Measurements from ENCODE around the gene CXCL14. TPM values are rescaled to one million over a fixed set of nuclear protein-coding genes. Genes with fewer than 3 reads are reported as not detected.

CXCL14 gene
- total RNA-seq, 1 donor from 2014 or later, result not detected

DNA sequence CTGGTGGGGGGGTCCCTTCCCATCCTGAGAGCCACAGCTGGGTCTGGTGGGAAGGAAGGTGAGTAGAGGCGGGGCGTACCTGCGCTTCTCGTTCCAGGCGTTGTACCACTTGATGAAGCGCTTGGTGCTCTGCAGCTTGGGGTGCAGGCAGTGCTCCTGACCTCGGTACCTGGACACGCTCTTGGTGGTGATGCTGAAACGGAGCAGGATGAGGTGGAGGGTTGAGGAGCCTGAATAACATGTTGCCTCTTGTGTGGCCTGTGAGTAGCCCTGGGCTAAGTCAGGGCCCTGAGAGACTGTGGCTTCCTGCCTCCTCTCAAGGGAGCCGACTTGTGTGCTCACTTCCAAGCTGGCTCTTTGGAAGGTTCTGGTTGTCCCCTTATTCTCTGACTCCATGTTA lies 4.3 kb downstream of the CXCL14 start:
- Mint-ChIP-seq H3K9me3 (ENCODE audit: low read depth) (no peaks in the 10 kb centered on the region), H3K4me1 (ENCODE audit: low read depth) (peaks cover 10% of the 10 kb centered on the region), H3K36me3 (ENCODE audit: low read depth) (no peaks in the 10 kb centered on the region), H3K27me3 (ENCODE audit: low read depth) (peaks cover 38% of the 10 kb centered on the region), H3K4me3 (ENCODE audit: unreplicated experiment) (no peak overlapping the region), H3K27ac (ENCODE audit: unreplicated experiment) (no peak overlapping the region)
- no peak for DNase-seq (ENCODE audit: low spot score)
- TF ChIP-seq, protein P1, sequence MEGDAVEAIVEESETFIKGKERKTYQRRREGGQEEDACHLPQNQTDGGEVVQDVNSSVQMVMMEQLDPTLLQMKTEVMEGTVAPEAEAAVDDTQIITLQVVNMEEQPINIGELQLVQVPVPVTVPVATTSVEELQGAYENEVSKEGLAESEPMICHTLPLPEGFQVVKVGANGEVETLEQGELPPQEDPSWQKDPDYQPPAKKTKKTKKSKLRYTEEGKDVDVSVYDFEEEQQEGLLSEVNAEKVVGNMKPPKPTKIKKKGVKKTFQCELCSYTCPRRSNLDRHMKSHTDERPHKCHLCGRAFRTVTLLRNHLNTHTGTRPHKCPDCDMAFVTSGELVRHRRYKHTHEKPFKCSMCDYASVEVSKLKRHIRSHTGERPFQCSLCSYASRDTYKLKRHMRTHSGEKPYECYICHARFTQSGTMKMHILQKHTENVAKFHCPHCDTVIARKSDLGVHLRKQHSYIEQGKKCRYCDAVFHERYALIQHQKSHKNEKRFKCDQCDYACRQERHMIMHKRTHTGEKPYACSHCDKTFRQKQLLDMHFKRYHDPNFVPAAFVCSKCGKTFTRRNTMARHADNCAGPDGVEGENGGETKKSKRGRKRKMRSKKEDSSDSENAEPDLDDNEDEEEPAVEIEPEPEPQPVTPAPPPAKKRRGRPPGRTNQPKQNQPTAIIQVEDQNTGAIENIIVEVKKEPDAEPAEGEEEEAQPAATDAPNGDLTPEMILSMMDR (IDR thresholded peaks at IDR 0.05), result no peak

DNA sequence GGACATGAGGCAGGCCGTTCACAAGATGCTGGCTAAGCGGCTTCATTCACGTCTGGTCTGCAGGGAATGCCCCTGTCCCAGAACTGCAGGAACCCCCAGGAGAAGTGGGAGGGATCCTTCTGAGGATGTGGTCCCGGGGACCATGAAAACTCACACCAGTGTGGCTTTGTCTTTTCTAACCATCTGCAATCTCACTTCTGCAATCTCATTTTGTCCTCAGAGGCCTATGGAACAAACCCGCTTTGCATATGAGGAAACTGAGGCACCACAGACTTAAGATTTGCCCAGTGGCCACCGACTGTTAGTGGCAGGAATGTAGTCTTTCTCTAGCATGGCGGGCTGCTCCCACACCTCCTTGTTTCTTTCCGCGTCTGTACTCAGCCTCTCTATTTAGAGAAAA lies 6.9 kb downstream of the CXCL14 start:
- TF ChIP-seq, protein P1 (IDR thresholded peaks at IDR 0.05), result no peak
- Mint-ChIP-seq H3K9me3 (ENCODE audit: low read depth) (no peaks in the 10 kb centered on the region), H3K27ac (ENCODE audit: unreplicated experiment) (no peak overlapping the region), H3K4me3 (ENCODE audit: unreplicated experiment) (no peak overlapping the region), H3K27me3 (ENCODE audit: low read depth) (peaks cover 15% of the 10 kb centered on the region), H3K4me1 (ENCODE audit: low read depth) (peaks cover 10% of the 10 kb centered on the region), H3K36me3 (ENCODE audit: low read depth) (no peaks in the 10 kb centered on the region)
- DNase-seq (ENCODE audit: low spot score), result no peak

DNA sequence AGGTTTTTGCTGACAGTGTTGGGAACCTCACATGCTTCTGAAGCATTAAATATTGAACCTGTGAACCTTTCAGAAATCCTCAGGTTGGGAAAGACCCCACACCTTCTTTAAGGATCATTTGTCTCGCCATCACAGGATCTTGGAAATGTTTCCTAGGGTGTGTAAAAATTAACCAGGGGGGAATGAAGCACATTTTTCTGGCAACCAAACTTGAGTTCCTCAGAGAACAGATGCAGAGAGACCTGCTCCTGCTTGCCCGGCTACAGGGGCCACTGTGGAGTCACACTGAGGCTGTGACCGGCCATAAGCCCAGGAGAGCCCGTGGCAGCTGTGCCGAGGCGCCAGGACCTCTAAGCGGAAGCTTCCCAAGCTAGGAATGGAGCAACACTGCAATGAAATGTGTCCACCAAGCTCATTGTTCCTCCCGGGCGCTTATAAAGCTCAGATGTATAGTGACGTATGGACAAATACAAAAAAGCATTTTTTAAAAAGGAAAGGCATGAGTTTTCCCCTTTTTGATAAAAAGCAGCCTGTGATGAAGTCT lies 7.7 kb downstream of the CXCL14 start:
- DNase-seq (ENCODE audit: low spot score), result no peak
- H3K4me1 Mint-ChIP-seq (ENCODE audit: low read depth), result peaks cover 8% of the 10 kb centered on the region
- H3K27me3 Mint-ChIP-seq (ENCODE audit: low read depth), result peaks cover 17% of the 10 kb centered on the region
- no peaks in the 10 kb centered on the region for H3K36me3 Mint-ChIP-seq (ENCODE audit: low read depth)
- H3K4me3 Mint-ChIP-seq (ENCODE audit: unreplicated experiment), result no peak overlapping the region
- no peak overlapping the region for H3K27ac Mint-ChIP-seq (ENCODE audit: unreplicated experiment)
- H3K9me3 Mint-ChIP-seq (ENCODE audit: low read depth), result no peaks in the 10 kb centered on the region
- TF ChIP-seq, protein P1 (IDR thresholded peaks at IDR 0.05), result no peak

DNA sequence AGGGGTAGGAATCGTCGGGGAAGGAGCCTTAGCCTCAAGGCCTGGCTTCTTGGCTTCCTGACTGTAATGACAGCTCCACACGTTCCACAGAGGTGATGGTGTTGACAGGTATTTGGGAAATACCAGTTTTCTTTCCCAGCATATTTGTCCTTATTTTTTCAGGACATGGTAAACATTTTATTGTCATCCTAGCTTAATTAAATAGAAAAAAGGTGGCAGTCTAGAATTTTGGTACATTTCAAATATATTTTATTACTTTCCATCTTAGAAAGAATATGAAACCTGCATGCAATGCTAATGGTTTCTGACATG lies 8.4 kb downstream of the CXCL14 start:
- Mint-ChIP-seq H3K27ac (ENCODE audit: unreplicated experiment) (no peak overlapping the region), H3K36me3 (ENCODE audit: low read depth) (no peaks in the 10 kb centered on the region), H3K27me3 (ENCODE audit: low read depth) (peaks cover 18% of the 10 kb centered on the region), H3K4me3 (ENCODE audit: unreplicated experiment) (no peak overlapping the region), H3K9me3 (ENCODE audit: low read depth) (no peaks in the 10 kb centered on the region), H3K4me1 (ENCODE audit: low read depth) (peaks cover 6% of the 10 kb centered on the region)
- no peak for DNase-seq (ENCODE audit: low spot score)
- TF ChIP-seq, protein P1 (IDR thresholded peaks at IDR 0.05), result peak; percentile 47

DNA sequence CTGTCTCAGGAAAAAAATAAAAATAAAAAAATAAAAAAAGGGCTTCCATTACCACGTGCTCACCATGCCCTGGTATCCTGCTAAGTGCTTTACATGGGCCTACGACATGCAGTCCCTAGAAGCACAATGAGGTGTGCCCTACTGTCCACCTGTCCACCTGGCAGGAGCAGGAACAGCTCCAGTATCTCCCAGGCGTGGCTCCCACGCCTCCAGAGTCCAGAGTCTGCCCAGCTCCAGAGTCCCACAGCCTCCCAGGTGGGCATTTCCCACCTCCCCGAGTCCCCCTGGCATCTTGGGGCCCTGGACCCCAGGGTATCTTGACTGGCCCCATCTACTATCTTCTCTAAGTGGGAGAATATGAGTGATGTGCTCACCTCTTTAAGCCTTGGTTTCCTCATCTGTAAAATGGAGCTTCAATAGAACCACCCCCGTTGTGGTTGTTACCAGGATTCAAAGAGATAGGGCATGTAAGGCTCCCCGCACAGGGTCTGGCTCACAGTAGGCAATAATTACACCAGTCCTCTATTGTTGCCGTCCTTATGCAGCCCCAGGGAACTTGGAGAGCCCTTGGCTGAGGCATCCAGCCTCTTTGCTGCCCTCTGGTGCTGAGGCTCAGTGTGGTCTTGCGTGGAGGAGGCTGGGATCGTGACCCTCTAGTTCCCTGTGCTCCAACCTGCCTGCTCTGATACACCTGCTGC lies 8.9 kb downstream of the CXCL14 start:
- TF ChIP-seq, protein P1 (IDR thresholded peaks at IDR 0.05), result peak; percentile 72
- no peak for DNase-seq (ENCODE audit: low spot score)
- H3K4me3 Mint-ChIP-seq (ENCODE audit: unreplicated experiment), result no peak overlapping the region
- H3K27ac Mint-ChIP-seq (ENCODE audit: unreplicated experiment), result no peak overlapping the region
- H3K9me3 Mint-ChIP-seq (ENCODE audit: low read depth), result no peaks in the 10 kb centered on the region
- no peaks in the 10 kb centered on the region for H3K36me3 Mint-ChIP-seq (ENCODE audit: low read depth)
- peaks cover 22% of the 10 kb centered on the region for H3K27me3 Mint-ChIP-seq (ENCODE audit: low read depth)
- H3K4me1 Mint-ChIP-seq (ENCODE audit: low read depth), result peaks cover 6% of the 10 kb centered on the region

Measured in chondrocyte (in vitro differentiated cells).